HCT116 (cell line): ENCODE results near the gene CAND2.

Experiments
- POLR2A ChIP-seq: IDR thresholded peaks from 2 replicates; pipeline ENCODE4 v1.7.0; 2011; ENCODE audit warnings: borderline replicate concordance; ENCODE audit not compliant: insufficient read depth, insufficient read length; ENCODE audit errors: extremely low read depth
- TF ChIP-seq, protein P1 (sequence below), 3 experiments: fragments of 200-600 bp in 1 of 3; sonication (generic) in 1 of 3; IDR thresholded peaks in 2 of 3; conservative IDR thresholded peaks in 1 of 3; 2 replicates each; pipeline ENCODE4 v1.5.1; 2012 to 2017; ENCODE audit warnings: low read depth in 2 of 3, low read length in 2 of 3, antibody characterized with exemption in 1 of 3, borderline replicate concordance in 1 of 3, control low read depth in 1 of 3, mild to moderate bottlenecking in 1 of 3, mixed read lengths in 1 of 3, mixed run types in 1 of 3, moderate library complexity in 1 of 3; ENCODE audit not compliant: insufficient read depth in 1 of 3

DNA sequence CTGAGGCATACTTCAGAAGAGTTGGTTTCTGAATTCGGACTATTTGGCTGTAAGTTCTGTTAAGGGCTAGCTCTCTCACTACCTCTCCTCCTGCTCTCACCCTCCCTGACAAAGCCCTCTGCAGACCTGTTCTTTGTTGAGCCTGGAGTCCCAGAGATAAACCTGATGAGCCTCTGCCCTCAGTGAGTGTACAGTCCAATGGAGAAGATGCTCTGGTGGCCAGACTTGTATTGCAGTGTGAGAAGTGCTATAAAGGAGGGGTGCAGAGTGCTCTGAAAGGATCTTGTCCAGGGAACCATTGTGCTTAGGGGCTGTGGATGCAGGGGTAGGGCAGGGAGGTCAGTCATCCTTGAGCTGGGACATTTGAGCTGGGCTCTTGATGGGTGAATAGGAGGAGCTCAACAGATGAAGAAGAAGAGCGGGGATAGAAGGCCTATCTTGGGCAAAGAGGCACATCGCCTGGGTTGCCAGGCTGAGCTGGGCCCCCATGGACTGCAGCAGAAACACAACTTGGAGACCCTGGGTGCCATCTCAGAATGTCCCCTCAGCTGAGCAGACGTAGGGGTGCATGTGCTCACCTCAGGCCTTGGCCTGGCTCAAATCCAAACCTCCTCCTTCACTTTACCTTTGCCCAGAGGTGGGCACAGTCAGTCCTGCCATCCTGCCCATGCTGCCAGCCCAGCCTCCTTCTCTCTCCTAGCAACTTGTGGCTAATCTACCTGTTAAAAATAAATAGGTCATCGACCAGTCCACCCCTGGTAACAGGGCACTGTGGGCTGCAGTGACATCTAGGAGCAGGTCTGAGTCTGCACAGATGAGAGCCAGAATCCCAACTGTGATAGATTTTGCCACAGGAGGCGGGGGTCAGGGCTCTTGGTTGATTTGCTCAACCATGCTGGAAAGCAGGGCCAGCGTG is 3.3 kb downstream of the CAND2 start:
- TF ChIP-seq POLR2A, result no peak
- TF ChIP-seq, protein P1, sequence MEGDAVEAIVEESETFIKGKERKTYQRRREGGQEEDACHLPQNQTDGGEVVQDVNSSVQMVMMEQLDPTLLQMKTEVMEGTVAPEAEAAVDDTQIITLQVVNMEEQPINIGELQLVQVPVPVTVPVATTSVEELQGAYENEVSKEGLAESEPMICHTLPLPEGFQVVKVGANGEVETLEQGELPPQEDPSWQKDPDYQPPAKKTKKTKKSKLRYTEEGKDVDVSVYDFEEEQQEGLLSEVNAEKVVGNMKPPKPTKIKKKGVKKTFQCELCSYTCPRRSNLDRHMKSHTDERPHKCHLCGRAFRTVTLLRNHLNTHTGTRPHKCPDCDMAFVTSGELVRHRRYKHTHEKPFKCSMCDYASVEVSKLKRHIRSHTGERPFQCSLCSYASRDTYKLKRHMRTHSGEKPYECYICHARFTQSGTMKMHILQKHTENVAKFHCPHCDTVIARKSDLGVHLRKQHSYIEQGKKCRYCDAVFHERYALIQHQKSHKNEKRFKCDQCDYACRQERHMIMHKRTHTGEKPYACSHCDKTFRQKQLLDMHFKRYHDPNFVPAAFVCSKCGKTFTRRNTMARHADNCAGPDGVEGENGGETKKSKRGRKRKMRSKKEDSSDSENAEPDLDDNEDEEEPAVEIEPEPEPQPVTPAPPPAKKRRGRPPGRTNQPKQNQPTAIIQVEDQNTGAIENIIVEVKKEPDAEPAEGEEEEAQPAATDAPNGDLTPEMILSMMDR (IDR thresholded peaks at IDR 0.05 in 2 of 3, conservative IDR thresholded peaks at IDR 0.05 in 1 of 3; ENCODE audit: borderline replicate concordance in 1 of 3, insufficient read depth in 1 of 3, low read depth in 2 of 3, low read length in 2 of 3), result no peak
